Dedifferentiated amniotic fluid mesenchymal stem cell (primary cell): ENCODE data around the gene NPAS3.
A peak's percentile ranks its signal among the peaks of the same experiment; 100 is the strongest.

Experiments
- DNase-seq: peaks from one replicate; pipeline ENCODE4 v3.0.0-alpha.2; 2016; ENCODE audit errors: extremely low spot score

Gene NPAS3

DNA sequence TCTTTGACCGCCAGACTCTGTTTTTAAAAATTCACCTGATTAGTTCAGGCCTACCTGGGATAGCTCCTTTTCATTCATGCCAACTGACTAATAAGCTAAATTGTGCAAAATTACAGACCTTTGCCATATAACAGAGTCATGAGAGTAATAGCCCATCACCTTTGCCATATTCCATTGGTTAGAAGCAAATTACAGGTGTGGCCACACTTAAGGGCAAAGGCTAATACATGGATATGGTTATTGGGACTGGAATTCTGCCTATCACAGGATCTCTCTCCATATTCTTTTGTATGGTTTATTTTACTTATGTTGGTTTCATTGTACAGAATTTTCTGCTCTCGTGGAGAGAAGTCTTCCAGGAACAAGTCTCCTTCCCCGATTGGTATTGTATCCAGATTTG, 897.0 kb downstream of the NPAS3 start:
- DNase-seq, result no peak

DNA sequence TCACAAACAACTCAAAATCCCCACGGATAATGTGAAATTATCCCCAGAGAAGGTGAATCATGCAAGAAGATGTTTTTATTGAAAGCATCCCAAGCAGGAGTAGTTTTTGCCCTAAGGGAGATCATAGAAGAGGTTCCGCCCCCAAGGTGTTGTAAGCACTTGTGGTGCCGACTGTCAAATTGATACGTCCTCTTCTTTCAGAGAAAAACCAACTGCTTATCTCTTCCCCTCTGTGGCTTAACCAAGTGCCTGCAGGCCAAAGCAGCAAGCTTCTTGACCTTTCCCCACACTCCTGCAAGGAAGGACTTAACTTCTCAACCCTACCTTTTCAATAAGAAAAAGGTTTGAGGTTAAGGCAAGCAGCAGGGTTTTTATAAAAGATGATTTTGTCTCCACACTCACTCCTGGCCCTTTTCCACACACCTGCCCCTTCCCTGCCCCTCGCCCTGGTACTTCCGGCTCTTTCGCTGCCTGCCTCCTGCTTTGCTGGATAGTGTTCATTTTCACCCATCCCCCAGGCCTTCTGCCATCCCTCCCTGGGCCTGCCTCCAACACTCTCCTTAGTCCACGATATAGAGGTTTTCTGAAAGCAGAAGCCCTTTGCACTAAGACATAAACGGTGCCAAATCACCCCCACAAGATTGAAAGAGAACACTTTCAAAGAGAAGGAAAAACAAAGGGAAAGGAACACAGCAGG, 897.7 kb downstream of the NPAS3 start:
- DNase-seq, result no peak

DNA sequence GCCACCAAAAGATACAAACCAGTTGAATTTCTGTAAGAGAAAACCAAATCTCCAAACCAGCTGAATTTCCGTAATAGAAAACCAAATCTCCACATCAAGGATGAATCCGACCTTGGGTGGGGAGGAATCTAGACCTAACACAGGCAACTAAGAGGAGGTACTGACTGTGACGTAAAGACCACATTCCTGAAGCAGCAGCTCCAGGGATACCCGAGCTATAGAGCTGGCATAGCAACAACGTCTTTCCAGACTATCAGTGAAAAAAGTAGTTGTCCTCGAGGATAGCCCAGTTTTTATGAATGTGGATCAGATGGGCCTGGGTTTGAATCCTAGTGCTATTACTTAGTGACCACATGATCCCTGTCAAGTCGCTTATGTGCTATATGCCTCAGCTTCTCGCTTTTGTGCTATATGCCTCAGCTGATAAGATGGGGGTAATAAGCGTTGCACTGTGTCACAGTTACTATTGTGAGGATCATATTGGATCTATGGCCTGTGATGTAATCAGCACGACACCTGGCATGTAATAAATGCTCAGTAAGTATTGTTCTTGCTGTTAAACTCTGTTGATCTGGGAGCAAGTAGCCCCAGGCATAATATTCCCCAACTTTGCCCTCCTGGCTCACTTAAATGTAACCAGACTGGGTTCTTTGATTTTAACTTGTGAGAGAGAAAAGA, 898.4 kb downstream of the NPAS3 start:
- no peak for DNase-seq

DNA sequence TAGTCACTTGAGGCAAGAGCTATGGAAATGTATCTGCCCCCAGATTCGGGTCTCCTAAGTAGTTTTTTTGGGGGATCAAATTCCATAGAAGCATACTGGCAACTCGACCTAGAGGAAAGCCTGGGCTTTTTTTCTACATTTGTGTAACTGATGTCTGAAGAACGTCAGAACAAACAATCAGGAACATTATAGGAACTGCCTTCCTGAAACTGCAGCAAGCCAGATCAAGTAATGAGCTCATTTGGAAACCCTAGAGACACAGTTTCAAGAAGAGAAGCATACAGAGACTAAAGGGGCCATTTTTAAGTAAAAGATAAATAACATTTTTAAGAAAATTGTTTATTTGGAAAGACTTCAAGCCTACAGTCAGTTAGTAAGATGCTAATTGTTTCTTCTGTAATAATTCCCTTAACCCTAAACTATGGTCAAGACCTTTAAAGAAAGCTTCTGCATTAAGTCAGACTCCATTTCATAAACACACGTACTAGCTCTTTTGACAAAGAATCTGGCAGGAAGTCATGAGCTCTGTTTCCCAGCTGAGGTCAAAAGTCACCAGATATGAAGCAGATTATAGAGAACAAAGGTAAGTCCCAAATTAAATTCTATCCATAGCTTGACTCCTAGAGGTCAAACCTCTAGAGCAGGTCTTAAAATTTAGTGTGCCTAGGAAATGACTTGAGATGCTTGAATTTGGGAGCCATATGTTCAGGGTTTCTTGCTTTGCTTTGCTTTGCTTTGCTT, 899.4 kb downstream of the NPAS3 start:
- DNase-seq, result no peak

DNA sequence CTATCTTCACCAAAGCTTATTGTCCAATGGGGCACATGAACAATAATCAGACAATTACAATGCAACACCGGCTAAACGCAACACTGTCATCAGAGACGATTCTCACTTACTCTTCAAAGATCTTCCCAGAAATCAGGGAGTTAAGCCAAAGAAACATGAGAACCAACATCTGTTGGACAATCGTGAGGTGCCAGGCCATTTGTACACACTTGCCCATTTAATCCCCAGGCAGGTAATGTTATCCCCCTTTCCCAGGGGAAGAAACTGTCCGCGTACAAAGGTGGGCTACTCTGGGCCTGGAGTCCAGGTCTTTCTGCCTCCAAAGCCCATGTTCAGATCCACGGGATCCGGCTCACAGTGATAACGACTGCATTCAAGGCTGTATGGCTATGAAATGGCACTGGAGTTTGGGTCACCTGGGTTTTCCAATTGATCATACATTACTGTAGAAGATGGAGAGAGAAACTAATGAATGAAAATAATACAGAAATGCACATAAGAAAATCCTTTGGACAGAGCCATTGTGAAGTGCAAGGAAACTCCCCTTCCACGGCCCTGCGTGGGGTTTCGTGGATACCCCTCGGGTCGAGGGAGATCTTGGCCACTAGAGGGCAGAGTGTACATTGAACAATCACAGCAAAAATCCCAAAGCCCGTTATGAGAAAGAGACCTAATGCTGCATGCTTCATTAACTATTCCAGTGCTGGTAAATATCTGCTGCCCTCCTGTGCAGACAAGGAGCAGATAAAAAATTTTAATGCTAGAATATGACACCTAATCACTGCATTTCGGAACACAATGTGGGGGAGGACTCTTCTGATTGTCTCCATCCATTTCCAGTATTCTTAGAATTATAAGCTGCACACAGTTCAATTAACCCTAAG, 900.8 kb downstream of the NPAS3 start:
- DNase-seq, result peak; percentile 46

DNA sequence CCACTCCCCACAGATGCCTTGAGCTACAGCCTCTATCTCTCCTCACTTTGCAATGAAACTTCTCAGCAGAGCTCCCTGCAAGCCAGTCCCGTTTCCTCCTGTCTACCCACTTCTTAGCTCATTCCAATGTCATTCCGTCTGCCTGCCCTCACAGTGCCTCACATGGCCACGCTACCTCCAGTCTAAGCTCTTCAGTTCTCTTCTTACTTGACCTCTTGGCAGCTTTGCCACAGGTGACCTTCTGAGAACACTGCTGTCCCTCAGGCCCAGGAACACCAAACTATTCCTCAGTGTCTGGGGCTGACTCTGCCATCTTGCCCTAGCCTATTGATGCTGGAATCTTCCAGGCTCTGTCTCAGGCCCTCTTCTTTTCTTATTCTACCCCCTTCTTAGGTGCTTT, 902.1 kb downstream of the NPAS3 start:
- no peak for DNase-seq

DNA sequence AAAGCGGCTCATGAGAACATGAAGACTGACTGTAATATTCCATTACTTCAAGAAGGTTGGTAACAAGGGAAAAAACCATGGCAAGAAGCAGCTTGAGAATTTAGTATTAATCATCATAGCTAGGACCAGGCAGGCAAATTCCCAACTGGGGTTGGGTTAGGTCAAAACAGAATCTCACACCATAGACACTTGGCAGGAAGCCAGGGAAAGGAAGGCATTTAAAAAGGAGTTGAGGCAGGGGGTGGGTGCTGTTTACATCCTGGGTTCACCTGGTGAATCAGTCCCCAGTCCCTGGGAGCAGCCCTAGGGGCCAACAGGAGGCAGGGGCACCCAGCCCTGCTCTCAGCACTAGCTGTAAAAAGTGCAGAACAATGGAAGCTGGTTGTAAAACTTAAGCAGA, 903.6 kb downstream of the NPAS3 start:
- DNase-seq, result no peak

DNA sequence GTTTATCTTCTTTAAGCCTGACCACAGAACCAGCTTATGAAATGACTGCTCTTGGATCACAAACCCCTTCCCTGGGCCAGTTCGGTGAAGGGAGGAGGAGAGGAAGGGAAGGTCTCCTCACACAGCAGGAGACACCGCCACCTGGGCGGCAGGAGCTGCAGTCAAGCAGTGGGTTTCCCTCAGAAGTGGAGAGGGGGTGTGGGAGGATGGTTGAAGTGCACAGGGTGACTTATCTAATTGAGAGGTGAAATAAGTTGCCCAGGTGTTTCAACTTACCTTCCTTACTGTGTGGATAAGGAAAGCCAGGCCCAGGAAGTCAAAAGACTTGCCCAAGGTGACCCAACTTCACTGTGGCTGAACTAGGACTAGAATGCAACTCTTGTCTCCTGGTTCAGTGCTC, 905.4 kb downstream of the NPAS3 start:
- DNase-seq, result no peak

DNA sequence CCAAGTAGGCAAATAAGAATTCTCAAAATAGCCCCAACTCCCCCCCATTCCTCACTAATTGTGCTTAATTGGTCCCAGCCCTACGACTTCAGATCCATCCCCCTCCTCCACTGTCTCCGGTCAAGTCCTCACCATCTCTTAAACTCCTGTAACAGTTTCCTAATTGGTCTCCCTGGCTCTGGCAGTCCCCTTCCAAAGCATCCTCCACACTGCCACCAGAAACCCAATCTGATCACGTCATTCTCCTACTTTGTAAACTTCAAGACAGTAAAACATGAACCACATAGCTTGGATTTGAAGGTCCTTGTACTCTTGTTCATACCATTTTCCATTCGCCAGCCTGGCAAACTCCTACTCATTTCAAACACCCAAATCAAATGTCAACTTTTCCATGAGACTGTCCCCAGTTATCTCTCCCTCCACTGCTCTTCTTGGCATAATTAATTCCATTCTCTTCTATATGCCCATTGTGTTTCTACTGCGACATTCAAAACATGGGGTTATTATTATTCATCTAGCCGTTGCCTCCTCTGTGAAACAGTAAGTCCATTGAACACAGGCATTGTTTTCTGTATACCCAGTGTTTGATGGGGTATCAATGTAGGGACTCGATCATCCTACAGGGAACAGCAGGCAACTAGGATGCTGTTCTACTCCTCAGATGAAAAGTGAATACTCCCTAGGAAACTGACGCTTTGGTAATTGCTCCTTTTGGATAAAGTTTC, 907.6 kb downstream of the NPAS3 start:
- no peak for DNase-seq

DNA sequence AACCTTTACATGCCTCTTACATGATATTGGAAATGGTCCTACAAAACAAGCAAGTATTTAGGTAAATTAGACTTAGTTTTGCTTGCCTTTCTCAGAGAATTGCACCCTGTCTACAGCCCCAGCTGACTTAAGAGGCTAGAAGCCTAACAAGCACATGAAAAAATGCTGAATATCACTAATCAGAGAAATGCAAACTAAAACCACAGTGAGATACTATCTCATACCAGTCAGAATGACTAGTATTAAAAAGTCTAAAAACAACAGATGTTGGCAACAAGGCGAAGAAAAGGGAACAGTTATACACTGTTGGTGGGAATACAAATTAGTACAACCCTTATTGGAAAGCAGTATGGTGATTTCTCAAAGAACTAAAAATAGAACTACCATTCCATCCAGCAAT, 908.4 kb downstream of the NPAS3 start:
- DNase-seq, result no peak

DNA sequence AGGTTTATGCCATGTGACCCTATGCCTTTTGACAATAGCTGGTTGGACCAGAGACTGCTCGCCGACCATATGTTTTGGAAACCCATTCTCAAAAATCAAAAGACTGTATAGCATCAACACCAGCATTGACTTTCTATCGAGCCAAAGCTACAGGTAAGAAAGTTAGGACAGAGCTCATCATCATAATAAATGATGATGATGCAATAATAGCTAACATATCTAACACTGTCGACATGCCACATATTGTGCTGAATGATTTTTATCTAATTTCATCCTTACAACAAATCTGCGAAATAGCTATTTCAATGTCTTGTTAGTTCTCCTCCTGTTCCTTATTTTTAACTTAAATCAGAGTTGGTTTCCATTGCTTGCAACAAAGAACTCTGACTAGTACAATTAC, 909.3 kb downstream of the NPAS3 start:
- no peak for DNase-seq

DNA sequence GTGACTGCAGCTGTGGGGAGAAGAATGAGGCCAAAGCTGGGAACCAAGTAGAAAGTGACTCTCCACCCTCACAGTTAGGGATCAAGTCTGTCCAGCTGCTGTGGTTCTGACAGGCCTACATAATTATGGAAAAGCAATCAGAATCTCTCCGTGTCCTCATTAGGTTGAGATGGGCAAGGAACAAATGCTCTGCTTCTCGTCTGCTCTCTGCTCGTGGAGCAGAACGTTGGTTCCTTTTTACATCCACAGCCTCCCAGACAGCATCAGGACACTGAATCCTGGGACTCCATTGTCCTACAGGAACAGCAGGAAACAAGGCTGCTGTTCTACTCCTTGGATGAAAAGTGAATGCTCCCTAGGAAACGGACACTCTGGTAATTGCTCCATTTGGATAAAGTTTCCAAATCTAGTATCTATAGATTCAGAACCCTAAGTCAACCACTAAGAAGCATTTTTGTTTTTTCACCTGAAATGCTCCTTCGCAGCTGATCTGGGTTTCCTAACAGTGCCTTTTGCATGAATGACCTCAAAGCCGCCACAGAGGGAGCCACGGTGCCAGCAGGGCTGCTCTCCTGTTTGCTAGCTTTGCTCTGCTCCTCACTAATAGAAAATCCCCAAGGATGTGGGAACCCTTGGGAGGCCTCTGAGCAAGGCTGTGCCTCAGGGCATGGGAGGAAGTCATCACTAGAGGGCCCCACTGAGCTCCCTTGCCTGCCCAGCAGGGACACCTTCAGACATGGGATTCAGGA, 910.2 kb downstream of the NPAS3 start:
- no peak for DNase-seq

DNA sequence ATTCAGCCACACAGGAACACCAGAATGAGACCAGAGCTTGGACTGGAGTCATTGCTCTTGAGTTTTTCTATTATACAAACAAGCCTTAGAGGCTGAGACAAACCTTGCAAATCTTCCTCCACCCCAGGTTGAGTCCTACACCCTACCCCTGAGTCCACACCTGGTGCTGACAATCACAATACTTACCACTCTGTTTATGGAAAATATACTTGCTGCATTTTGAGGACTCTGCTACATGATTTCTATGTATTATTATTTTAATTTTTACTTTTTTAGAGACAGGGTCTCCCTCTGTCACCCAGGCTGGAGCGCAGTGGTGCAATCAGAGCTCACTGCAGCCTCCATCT, 910.7 kb downstream of the NPAS3 start:
- DNase-seq, result no peak

DNA sequence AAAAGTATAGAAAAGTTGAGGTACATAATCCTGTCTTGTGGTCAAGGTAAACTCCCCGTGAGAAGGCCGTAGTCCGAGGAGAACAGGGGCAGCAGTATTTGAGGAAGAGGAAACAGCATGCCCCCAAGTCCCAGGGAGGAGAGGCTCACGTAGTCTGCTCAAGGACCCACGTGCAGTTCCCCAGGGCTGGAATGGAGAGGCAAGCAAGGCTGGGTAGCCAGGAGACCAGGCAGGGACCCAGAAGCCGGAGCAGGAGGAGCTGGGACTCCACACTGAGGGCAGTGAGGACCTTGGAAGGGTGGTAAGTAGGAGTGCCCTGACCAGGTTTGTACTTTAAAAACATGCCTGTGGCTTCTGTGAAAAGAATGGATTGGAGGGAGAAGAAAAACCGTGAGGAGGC, 912.1 kb downstream of the NPAS3 start:
- no peak for DNase-seq

DNA sequence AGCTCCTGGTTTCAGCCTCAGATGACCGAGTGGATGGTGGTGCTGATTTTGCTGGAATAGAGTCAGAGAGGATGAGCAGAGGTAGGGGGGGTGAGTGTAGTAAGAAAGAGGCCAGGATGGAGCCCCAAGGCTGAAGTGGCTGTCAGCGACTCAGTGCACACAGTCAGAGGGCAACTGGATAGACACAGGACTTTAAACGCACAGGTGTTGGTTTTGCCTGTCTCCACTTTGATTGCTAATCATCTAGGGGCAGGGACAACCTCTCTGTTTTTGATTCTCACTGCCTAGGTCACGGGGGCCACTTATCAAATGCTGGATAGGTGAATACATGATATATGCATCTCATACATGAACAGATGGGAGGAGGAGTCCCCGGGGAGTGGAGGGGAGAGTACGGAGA, 912.7 kb downstream of the NPAS3 start:
- DNase-seq, result no peak

DNA sequence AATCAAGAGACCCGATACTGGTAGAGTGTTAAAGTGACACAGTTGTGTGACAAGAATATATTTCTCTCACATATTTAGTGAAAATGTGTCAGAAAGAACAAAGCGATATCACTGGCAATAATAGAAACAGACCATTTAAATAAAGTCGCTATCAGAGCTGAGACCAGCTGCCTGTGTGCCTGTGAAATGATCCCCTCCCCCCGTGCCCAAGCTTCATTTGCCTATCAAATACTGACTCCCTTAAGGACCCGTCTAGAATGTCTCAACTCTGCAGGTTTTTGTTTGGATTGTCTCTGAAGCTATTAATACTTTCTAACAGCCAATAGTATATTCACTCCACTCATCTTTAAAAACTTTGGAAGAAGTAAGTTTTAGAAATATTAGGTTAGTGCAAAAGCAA, 913.3 kb downstream of the NPAS3 start:
- no peak for DNase-seq
